Epithelial cell of esophagus (primary cell): ENCODE measurements around the gene ADAMTS2.

Source experiments
- DNase-seq: peaks from one replicate; pipeline ENCODE4 v3.0.0; 2010; ENCODE audit warnings: low read depth
- H3K4me3 ChIP-seq: 2 replicates; pipeline ENCODE4 v1.5.1; 2011; ENCODE audit warnings: mild to moderate bottlenecking, low read length, control low read depth
- TF ChIP-seq, protein P1 (sequence below): IDR thresholded peaks from 2 replicates; pipeline ENCODE4 v1.5.1; 2011; ENCODE audit warnings: low read depth, mild to moderate bottlenecking, low read length, control low read depth, inconsistent platforms; ENCODE audit not compliant: insufficient read depth; ENCODE audit errors: missing control alignments

The ADAMTS2 gene

DNA sequence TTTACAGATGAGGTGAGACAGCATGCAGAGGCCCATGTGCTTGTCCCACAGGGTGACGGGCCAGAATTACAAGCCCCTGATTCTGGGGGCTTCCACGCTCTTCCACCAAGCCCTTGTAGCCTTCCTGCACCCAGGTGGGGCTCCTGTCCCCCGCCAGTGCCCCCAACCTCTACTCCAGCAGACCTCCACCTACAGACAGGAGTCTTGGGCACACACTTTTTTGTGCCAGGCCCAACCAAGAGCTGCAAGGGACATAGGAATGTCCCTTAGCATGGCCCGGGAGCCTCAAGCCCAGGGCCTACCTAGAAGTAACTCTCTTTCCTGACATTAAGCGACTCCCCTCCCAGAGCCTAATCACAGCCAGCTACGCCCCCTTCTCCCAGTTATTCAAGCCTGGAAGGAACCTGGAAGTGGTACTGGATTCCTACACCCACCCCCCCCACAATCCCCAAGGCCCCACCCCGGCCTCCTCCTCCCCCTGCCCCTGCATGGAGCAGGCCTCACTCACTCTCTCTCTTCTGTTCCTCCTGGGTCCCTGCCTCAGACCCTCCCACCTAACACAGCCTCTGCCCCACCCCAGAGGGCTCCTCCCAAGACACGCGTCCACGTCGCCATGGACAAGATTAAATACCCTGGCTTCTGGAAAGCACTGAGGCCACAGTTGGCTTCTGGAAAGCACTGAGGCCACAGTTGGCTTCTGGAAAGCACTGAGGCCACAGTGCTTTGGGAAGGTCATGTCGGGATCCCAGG lies 30.5 kb downstream of the ADAMTS2 start:
- DNase-seq: no peak
- TF ChIP-seq, protein P1, sequence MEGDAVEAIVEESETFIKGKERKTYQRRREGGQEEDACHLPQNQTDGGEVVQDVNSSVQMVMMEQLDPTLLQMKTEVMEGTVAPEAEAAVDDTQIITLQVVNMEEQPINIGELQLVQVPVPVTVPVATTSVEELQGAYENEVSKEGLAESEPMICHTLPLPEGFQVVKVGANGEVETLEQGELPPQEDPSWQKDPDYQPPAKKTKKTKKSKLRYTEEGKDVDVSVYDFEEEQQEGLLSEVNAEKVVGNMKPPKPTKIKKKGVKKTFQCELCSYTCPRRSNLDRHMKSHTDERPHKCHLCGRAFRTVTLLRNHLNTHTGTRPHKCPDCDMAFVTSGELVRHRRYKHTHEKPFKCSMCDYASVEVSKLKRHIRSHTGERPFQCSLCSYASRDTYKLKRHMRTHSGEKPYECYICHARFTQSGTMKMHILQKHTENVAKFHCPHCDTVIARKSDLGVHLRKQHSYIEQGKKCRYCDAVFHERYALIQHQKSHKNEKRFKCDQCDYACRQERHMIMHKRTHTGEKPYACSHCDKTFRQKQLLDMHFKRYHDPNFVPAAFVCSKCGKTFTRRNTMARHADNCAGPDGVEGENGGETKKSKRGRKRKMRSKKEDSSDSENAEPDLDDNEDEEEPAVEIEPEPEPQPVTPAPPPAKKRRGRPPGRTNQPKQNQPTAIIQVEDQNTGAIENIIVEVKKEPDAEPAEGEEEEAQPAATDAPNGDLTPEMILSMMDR: no peak
- H3K4me3 ChIP-seq: no peak overlapping the region

DNA sequence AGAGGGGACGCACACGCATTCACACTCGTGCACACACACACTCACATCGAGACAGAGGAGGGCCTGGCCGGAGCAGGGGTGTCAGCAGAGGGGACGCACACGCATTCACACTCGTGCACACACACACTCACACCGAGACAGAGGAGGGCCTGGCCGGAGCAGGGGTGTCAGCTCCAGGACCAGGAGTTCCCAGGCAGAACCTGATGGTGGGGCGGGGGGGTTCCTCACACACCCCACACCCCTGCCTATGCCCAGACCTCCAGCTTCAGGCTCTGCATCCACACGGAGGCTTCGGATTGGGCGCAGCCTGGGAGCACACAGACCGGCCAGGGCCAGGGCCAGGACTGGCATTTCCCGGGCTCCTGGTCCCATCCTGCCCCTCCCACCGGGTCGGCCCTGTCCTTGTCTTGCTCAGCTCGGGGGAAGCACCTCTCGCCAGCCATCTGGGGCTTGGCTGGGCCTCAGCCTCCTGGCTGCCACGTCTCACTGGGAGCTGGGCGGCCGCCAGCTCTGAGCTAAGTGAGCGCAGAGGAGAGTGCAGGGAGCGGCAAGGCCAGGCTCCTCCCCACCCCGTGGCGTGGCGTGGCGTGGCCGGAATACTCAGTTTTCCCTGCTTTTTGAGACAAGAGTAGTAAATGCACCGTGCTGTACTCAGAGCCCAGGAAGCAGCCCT lies 31.3 kb downstream of the ADAMTS2 start:
- TF ChIP-seq, protein P1: no peak
- no peak for DNase-seq
- no peak overlapping the region for H3K4me3 ChIP-seq

DNA sequence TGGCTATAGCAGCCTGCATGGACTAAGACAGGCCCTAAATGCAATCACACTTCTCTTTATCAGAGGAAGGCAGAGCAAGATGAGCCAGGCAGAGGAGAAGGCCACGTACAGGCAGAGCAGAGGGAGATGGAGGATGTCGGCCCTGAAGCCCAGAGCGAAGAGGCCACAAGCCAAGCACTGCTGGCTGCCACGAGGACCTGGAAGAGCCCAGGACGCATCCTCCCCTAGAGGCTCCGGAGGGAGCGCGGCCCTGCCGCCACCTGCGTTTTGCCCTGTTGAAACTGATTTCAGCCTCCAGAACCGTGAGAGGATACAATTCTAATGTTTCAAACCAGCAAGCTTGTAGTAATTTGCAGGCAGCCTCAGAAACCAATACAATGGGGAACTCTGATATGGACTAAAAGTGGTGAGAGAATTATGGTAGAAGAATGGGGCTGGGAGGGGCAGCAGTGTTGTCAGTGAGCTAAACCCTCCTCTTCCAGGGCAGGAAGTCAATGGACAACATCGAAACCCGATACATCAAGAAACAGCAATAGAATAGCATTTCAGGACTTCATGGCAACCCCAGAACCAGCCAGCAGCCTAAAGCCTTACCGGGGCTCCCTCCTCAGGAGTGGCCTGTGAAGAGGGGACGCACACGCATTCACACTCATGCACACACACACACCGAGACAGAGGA lies 32.6 kb downstream of the ADAMTS2 start:
- no peak overlapping the region for H3K4me3 ChIP-seq
- DNase-seq: no peak

DNA sequence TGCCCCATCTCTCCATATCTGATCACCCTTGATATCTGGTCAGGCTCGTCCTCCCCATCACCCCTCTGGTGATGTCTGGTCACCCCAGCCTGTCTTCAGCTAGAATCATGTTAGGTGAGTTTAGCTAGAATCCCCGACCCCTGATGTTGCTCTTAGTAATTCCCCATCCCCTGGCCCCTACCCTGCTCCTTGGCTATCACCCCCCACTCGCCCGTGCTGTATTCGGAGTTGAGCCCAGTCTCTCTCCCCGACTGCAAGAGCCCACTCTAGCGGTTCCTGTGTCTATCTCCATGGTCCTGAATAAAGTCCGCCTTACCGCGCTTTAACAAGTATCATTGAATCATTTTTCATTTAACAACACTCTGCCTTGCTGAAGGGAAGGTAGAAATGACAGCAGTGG lies 33.7 kb downstream of the ADAMTS2 start:
- no peak for DNase-seq
- H3K4me3 ChIP-seq: no peak overlapping the region
- TF ChIP-seq, protein P1: no peak

More for the DNA sequence above, 32.6 kb downstream of the ADAMTS2 start:
- TF ChIP-seq, protein P1: no peak

DNA sequence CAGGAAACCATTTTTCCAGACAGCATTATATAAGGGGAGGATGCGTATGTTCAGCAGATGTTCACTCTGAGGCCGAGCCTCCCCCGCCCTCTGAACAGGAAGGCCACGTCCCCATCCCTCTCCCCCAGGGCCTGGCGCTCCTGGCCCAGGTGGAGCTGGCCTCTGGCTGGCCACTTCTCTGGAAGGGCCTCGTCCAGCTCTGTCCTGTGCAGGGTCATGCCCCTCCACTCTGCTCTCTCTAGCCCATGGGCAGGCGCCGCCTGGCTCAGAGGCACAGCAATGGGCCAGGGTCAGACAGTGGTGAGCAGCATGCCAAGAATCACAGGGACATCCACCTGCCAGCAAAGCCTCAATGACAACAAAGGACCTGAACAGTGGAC lies 34.2 kb downstream of the ADAMTS2 start:
- H3K4me3 ChIP-seq: no peak overlapping the region
- DNase-seq: no peak
- TF ChIP-seq, protein P1: no peak

DNA sequence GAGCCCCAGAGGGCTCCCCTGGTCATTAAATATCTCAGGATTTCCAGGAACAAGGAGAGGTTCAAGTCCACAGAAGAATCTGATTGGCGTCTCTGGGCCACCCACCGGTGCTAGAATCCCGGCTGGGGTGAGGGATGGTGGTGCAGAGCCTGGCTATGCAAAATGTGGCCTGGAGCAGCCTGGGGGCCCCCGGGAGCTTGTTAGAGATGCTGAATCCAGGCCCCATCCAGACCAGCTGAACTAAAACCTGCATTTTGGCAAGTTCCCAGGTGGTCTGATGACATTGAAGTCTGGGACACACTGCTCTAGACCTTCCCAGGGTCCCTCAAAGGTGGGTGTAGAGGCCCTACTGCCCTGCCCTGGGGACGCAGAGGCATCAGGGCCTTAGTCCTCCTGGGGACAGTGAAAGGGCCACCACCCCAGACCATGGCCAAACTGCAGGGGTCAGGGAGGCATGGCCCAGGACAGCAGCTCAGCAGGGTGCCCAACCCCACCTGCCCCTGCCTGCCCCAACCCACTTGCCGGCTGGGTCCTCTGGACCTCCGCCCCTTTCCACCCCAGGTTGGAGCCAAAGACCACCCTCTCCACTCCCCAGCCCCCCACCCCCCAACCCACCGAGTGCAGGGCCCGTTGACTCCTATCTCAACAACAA lies 34.7 kb downstream of the ADAMTS2 start:
- no peak overlapping the region for H3K4me3 ChIP-seq
- DNase-seq: no peak
- TF ChIP-seq, protein P1: no peak
